LNCaP clone FGC (cell line): ENCODE measurements around the gene CCND1.

Experiments used
- DNase-seq: peaks from one replicate; pipeline ENCODE4 v3.0.0-alpha.2; 2011; ENCODE audit warnings: low read depth
- H3K4me3 ChIP-seq: 2 replicates; pipeline ENCODE4 v1.5.1; 2011; ENCODE audit warnings: mild to moderate bottlenecking, low read depth, low read length, control low read depth
- CTCF ChIP-seq: IDR thresholded peaks from 2 replicates; pipeline ENCODE4 v1.5.1; 2012; ENCODE audit warnings: mild to moderate bottlenecking; ENCODE audit not compliant: control insufficient read depth, insufficient read depth; ENCODE audit errors: extremely low read depth

CCND1 gene

GRCh38 chr11:69599502-69599901 is 41.5 kb upstream of the CCND1 start:
- H3K4me3 ChIP-seq: no peak overlapping the region
- DNase-seq: no peak
- TF ChIP-seq CTCF: no peak

GRCh38 chr11:69600001-69600400 is 41.0 kb upstream of the CCND1 start:
- H3K4me3 ChIP-seq: no peak overlapping the region
- no peak for DNase-seq
- TF ChIP-seq CTCF: no peak

GRCh38 chr11:69601011-69601975 is 39.7 kb upstream of the CCND1 start:
- no peak for TF ChIP-seq CTCF
- no peak for DNase-seq
- H3K4me3 ChIP-seq: no peak overlapping the region

- H3K4me3 ChIP-seq: no peak overlapping the region
- no peak for TF ChIP-seq CTCF
- DNase-seq: no peak
Measured at GRCh38 chr11:69603111-69603836, 37.7 kb upstream of the CCND1 start.

- no peak for TF ChIP-seq CTCF
- H3K4me3 ChIP-seq: no peak overlapping the region
Measured at GRCh38 chr11:69604055-69604454, 36.9 kb upstream of the CCND1 start.

GRCh38 chr11:69605737-69606526 is 35.0 kb upstream of the CCND1 start:
- no peak for TF ChIP-seq CTCF
- no peak for DNase-seq
- H3K4me3 ChIP-seq: no peak overlapping the region

More at GRCh38 chr11:69604055-69604454, 36.9 kb upstream of the CCND1 start:
- peak; percentile 4 for DNase-seq
